22Rv1 (cell line): ENCODE measurements around the gene PALLD.

Source experiments
- H3K27ac ChIP-seq: fragments of 450-650 bp; 2 replicates; pipeline ENCODE4 v1.5.1; 2017
- CTCF ChIP-seq: fragments of 450-650 bp; IDR thresholded peaks from 2 replicates; pipeline ENCODE4 v1.5.1; 2017; ENCODE audit warnings: mild to moderate bottlenecking
- ZFX ChIP-seq: fragments of 450-650 bp; IDR thresholded peaks from 2 replicates; pipeline ENCODE4 v1.6.1; 2017; ENCODE audit warnings: antibody characterized with exemption, borderline replicate concordance

Gene PALLD

DNA sequence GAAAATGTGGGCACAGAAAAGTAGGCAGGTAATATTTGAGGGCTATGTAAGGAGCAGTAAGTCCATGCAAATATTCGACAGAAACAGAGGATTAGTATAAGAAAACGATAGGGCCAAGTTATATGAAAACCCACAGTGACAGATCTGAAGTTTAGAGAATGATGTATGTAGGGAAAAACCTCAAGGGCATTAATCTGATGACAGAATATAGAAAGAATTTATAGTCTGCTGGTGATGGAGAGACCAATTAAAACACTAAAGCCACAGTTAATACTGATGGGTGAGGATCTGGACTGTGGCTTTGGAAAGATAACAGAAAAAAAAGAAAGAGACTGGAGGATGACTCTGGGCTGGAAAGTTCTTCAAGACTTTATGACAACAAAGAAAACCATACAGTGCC, 169.7 kb downstream of the PALLD start:
- H3K27ac ChIP-seq: no peak overlapping the region
- TF ChIP-seq ZFX: no peak
- TF ChIP-seq CTCF: no peak

DNA sequence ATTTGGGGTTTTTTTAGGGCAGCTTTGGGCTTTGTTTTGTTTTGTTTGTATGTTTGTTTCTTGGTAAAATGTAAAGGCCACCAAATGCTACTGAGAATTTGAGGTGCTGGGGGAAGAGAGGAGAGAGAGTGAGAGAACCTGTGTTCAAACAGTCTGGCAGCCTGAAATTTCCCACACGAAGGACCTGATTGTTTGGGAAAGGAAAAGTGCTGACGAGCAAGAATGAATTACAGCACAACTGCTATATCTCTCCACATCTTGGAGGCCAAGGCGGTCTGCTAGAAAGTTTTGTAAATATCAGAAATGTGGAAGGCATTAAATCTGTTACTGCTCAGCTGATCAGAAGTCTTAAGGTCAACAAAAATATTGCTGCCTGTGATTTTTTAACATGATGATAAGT, 170.5 kb downstream of the PALLD start:
- no peak overlapping the region for H3K27ac ChIP-seq
- no peak for TF ChIP-seq ZFX
- no peak for TF ChIP-seq CTCF

DNA sequence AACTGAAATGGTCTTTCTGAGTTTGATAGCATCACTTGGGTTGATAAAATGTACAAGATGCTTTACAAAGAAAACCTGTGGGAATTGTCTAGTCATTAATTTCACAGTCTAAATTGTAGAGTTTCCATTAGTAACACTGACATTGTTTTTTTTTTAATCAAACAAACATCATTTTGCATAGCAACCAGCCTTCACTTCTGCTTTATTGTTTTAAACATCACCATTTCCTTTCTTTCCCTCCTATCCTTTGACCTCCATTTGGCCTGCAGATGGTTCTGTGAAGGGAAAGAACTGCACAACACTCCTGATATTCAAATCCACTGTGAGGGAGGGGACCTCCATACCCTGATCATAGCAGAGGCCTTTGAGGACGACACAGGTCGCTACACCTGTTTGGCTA, 171.1 kb downstream of the PALLD start:
- no peak overlapping the region for H3K27ac ChIP-seq

DNA sequence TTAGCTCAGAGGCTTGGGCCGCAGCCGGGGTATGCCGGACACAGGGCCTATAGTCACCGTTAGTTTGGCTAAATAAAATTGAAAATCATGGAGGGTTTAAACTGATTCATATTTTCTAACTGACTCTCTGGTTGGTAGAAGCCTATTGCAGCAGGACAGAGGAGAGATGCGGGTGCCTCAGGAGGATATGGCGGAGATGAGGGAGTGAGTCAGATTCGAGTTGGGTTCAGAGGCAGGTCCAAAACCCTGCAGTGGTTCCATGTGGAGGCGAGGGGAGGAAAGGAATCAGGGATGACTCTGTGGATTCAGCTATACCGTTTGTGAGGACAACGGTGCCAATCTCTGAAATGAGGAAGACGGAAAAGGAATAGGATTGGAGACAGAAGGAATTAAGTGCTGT, 176.6 kb downstream of the PALLD start:
- no peak overlapping the region for H3K27ac ChIP-seq
- no peak for TF ChIP-seq CTCF
- no peak for TF ChIP-seq ZFX

More for the DNA sequence above, 171.1 kb downstream of the PALLD start:
- no peak for TF ChIP-seq ZFX
- TF ChIP-seq CTCF: no peak

DNA sequence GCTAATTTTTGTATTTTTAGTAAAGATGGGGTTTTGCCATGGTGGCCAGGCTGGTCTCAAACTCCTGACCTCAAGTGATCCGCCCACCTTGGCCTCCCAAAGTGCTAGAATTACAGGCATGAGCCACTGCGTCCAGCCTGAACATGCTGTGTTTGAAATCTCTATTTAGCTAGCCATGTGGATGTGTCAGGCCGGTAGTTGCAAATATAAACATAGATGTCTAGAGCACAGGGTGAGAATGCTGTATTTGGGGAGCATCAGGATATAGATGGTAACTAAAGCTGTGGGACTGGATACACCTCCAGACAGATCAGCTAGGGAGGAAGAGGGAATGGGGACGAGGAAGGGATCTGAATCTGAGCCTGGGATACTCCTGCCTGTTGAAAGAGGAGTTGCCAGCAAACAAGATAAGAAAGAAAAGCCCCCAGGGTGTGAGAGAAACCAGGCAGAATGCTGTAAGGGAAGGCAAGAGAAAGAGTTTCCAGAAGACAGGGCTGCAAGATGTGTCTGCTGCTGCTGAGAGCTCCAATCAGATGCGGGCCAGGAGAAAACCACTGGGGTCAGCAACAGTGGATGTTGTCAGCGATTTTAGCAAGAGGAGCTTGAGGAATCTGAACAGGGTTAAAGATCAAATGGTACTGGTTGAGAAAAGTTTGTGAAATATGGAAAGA, 177.4 kb downstream of the PALLD start:
- TF ChIP-seq CTCF: no peak
- TF ChIP-seq ZFX: no peak
- H3K27ac ChIP-seq: peak overlapping the region; percentile 31; the same call in 1 of the 2 replicates

GRCh38 chr4:168674866-168675265, 178.0 kb downstream of the PALLD start:
- peak; percentile 17; the same call in 1 of the 2 replicates for TF ChIP-seq CTCF
- TF ChIP-seq ZFX: no peak
- H3K27ac ChIP-seq: 0 out of 2 replicates have a peak overlapping the region, but pooled peaks have one; percentile 31

DNA sequence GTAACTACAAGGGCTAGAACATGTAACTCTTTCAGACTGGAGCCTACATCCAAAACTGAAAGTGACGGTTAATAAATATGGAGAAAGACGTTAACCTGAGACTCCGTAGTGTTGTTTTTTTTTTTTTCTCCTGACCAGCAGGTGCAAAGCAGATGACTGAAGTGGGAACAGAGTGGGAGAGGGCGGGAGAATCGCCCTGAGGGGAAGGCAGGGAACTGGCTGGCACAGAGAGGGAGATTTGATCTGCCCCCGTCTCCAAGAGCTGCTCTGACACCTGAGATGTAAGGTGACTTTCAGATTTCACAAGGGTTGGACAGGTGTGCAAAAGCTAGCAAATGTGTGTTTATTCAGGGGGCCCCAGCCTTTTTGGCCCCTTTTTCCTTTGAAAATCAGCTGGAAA, 180.2 kb downstream of the PALLD start:
- H3K27ac ChIP-seq: no peak overlapping the region
- TF ChIP-seq CTCF: no peak
- TF ChIP-seq ZFX: no peak
